Suprapubic skin (tissue), 4 donors: ENCODE measurements around the gene THBS3. TPM values are rescaled to one million over a fixed set of nuclear protein-coding genes. Genes with fewer than 3 reads are reported as not detected.
A peak's percentile ranks its signal among the peaks of the same experiment; 100 is the strongest.

Experiments used
- DNase-seq, 2 donors: peaks; one replicate each; pipeline ENCODE4 v3.0.0-alpha.2; 2019; ENCODE audit warnings: low spot score in 2 of 2
- H3K27ac ChIP-seq: fragments of 200-600 bp; sonication (generic); one replicate; pipeline ENCODE4 v1.5.1; 2019
- H3K27me3 ChIP-seq: fragments of 200-600 bp; sonication (generic); one replicate; pipeline ENCODE4 v1.5.1; 2019
- H3K36me3 ChIP-seq: fragments of 200-600 bp; sonication (generic); one replicate; pipeline ENCODE4 v1.5.1; 2019
- H3K4me1 ChIP-seq: fragments of 200-600 bp; sonication (generic); one replicate; pipeline ENCODE4 v1.5.1; 2019
- H3K4me3 ChIP-seq: fragments of 200-600 bp; sonication (generic); one replicate; pipeline ENCODE4 v1.5.1; 2019; ENCODE audit warnings: mild to moderate bottlenecking
- H3K9me3 ChIP-seq: fragments of 200-600 bp; sonication (generic); one replicate; pipeline ENCODE4 v1.5.1; 2019
- CTCF ChIP-seq, 2 donors: fragments of 200-600 bp in 1 of 2; fragments of 450-650 bp in 1 of 2; sonication (generic) in 1 of 2; IDR thresholded peaks; one replicate each; pipeline ENCODE4 v1.5.1; 2016 to 2019; ENCODE audit warnings: antibody characterized with exemption in 2 of 2, mild to moderate bottlenecking in 1 of 2, moderate library complexity in 1 of 2
- EP300 ChIP-seq: sonication (generic); formaldehyde crosslinking; IDR thresholded peaks from one replicate; pipeline ENCODE4 v1.6.1; 2017; ENCODE audit warnings: antibody characterized with exemption
- POLR2A ChIP-seq, 2 donors: fragments of 450-650 bp; IDR thresholded peaks; one replicate each; pipeline ENCODE4 v1.6.1; 2017; ENCODE audit warnings: antibody characterized with exemption in 2 of 2, mild to moderate bottlenecking in 2 of 2, moderate library complexity in 2 of 2
- POLR2AphosphoS5 ChIP-seq, 3 donors: sonication (generic); formaldehyde crosslinking; IDR thresholded peaks; one replicate each; pipeline ENCODE4 v1.6.1; 2017; ENCODE audit warnings: antibody characterized with exemption in 3 of 3
- WGBS: methylation state at CpG from one replicate; pipeline ENCODE4 v1.1.5; 2018; 5-methylcytosine and 5-hydroxymethylcytosine counted together
- total RNA-seq, 4 donors: library from RNA; depleted of rRNA; stranded (reverse); fragments of >200 nt; gene quantifications; one replicate each; pipeline ENCODE4 v1.1.0, GENCODE V29; 2016

Gene THBS3
- total RNA-seq, 4 donors from 2014 or later = 21.4 to 90.8 (median 26.7) TPM

GRCh38 chr1:155253797-155254196 lies 46.1 kb upstream of the THBS3 start:
- TF ChIP-seq CTCF (IDR thresholded peaks at IDR 0.05) (no peak), EP300 (no peak)
- no peak overlapping the region for H3K27ac ChIP-seq
- H3K36me3 ChIP-seq = peaks cover 13% of the 10 kb centered on the region
- DNase-seq = no peak
- no peaks in the 10 kb centered on the region for H3K9me3 ChIP-seq
- peaks cover 50% of the 10 kb centered on the region for H3K4me1 ChIP-seq
- peak overlapping the region; percentile 94 for H3K4me3 ChIP-seq
- no peaks in the 10 kb centered on the region for H3K27me3 ChIP-seq
- WGBS = 65% methylated on average over 5 of the region's 5 CpGs

- H3K4me1 ChIP-seq = peaks cover 50% of the 10 kb centered on the region
- TF ChIP-seq CTCF (IDR thresholded peaks at IDR 0.05) (no peak), EP300 (no peak), POLR2A (IDR thresholded peaks at IDR 0.05) (no peak), POLR2AphosphoS5 (IDR thresholded peaks at IDR 0.05) (no peak)
- H3K27me3 ChIP-seq = no peaks in the 10 kb centered on the region
- no peaks in the 10 kb centered on the region for H3K9me3 ChIP-seq
- H3K36me3 ChIP-seq = peaks cover 9% of the 10 kb centered on the region
- no peak overlapping the region for H3K27ac ChIP-seq
- no peak for DNase-seq
- WGBS = 86% methylated on average over 5 of the region's 5 CpGs
- no peak overlapping the region for H3K4me3 ChIP-seq
These were observed 45.5 kb upstream of the THBS3 start for GRCh38 chr1:155253208-155253607.

GRCh38 chr1:155251566-155251965 lies 43.9 kb upstream of the THBS3 start:
- no peaks in the 10 kb centered on the region for H3K9me3 ChIP-seq
- DNase-seq = no peak
- WGBS = 84% methylated on average over 7 of the region's 7 CpGs
- H3K4me1 ChIP-seq = peaks cover 45% of the 10 kb centered on the region
- H3K4me3 ChIP-seq = no peak overlapping the region
- no peak for TF ChIP-seq EP300
- TF ChIP-seq POLR2AphosphoS5 (IDR thresholded peaks at IDR 0.05) = no peak
- no peak for TF ChIP-seq CTCF (IDR thresholded peaks at IDR 0.05)
- TF ChIP-seq POLR2A (IDR thresholded peaks at IDR 0.05) = no peak
- no peaks in the 10 kb centered on the region for H3K27me3 ChIP-seq
- H3K27ac ChIP-seq = no peak overlapping the region
- peaks cover 12% of the 10 kb centered on the region for H3K36me3 ChIP-seq

- 30% methylated on average over 11 of the region's 23 CpGs for WGBS
- H3K4me3 ChIP-seq = peak overlapping the region; percentile 42
- DNase-seq = peak; percentile 94 to 95
- H3K36me3 ChIP-seq = peaks cover 12% of the 10 kb centered on the region
- no peaks in the 10 kb centered on the region for H3K27me3 ChIP-seq
- H3K4me1 ChIP-seq = peaks cover 38% of the 10 kb centered on the region
- no peak for TF ChIP-seq POLR2A (IDR thresholded peaks at IDR 0.05)
- TF ChIP-seq POLR2AphosphoS5 (IDR thresholded peaks at IDR 0.05) = no peak
- peak; percentile 99 to 100 for TF ChIP-seq CTCF (IDR thresholded peaks at IDR 0.05)
- H3K27ac ChIP-seq = no peak overlapping the region
- H3K9me3 ChIP-seq = no peaks in the 10 kb centered on the region
These were observed 43.1 kb upstream of the THBS3 start for GRCh38 chr1:155250633-155251449.

- H3K9me3 ChIP-seq = no peaks in the 10 kb centered on the region
- no peaks in the 10 kb centered on the region for H3K27me3 ChIP-seq
- H3K27ac ChIP-seq = no peak overlapping the region
- H3K36me3 ChIP-seq = peaks cover 12% of the 10 kb centered on the region
- no peak for DNase-seq
- TF ChIP-seq CTCF (IDR thresholded peaks at IDR 0.05) = no peak
- no peak for TF ChIP-seq POLR2A (IDR thresholded peaks at IDR 0.05)
- no peak for TF ChIP-seq EP300
- no peak for TF ChIP-seq POLR2AphosphoS5 (IDR thresholded peaks at IDR 0.05)
- peak overlapping the region; percentile 42 for H3K4me3 ChIP-seq
- H3K4me1 ChIP-seq = peaks cover 37% of the 10 kb centered on the region
- WGBS = 50% methylated on average over 16 of the region's 28 CpGs
These were observed 42.5 kb upstream of the THBS3 start for GRCh38 chr1:155250246-155250632.
